K562 (cell line): ENCODE measurements around the gene TMOD3. TPM values are rescaled to one million over a fixed set of nuclear protein-coding genes. Genes with fewer than 3 reads are reported as not detected.

Experiments
- BDP1 ChIP-seq: IDR thresholded peaks from 3 replicates; pipeline ENCODE4 v1.6.1; 2011; ENCODE audit not compliant: insufficient read length, insufficient read depth
- DEAF1 ChIP-seq: fragments of 450-650 bp; formaldehyde crosslinking; IDR thresholded peaks from 2 replicates; pipeline ENCODE4 v1.4.0; 2020; ENCODE audit warnings: mild to moderate bottlenecking, moderate library complexity
- EZH2 ChIP-seq: IDR thresholded peaks from 2 replicates; pipeline ENCODE4 v1.6.1; 2012; ENCODE audit warnings: low read depth, mild to moderate bottlenecking, inconsistent platforms, low read length, borderline replicate concordance
- HMG20B ChIP-seq: fragments of 250-450 bp; sonication (Bioruptor Pico); IDR thresholded peaks from 2 replicates; pipeline ENCODE4 v1.5.0; 2021; ENCODE audit warnings: mild to moderate bottlenecking
- JUNB ChIP-seq: fragments of 450-650 bp; formaldehyde crosslinking; conservative IDR thresholded peaks from 2 replicates; pipeline ENCODE4 v1.4.0; 2020; ENCODE audit warnings: mild to moderate bottlenecking
- LARP7 ChIP-seq: fragments of 450-650 bp; IDR thresholded peaks from 2 replicates; pipeline ENCODE4 v1.6.1; 2016
- POU5F1 ChIP-seq: fragments of 150-350 bp; IDR thresholded peaks from 2 replicates; pipeline ENCODE4 v1.6.1; 2014; ENCODE audit warnings: borderline replicate concordance, low read length, low read depth, mild to moderate bottlenecking; ENCODE audit not compliant: partially characterized antibody
- SMARCB1 ChIP-seq: IDR thresholded peaks from 2 replicates; pipeline ENCODE4 v1.6.1; 2011; ENCODE audit warnings: improper control_type of control experiment, low read depth; ENCODE audit not compliant: insufficient read length
- SMC3 ChIP-seq: conservative IDR thresholded peaks from 2 replicates; pipeline ENCODE4 v1.6.1; 2011; ENCODE audit warnings: low read depth, low read length, improper control_type of control experiment; ENCODE audit not compliant: insufficient read depth
- STAG1 ChIP-seq: sonication (generic); formaldehyde crosslinking; IDR thresholded peaks from 2 replicates; pipeline ENCODE4 v1.5.0; 2020; ENCODE audit warnings: missing genetic modification reagents, borderline replicate concordance
- TAF15 ChIP-seq: fragments of 200-400 bp; formaldehyde crosslinking; IDR thresholded peaks from 2 replicates; pipeline ENCODE4 v1.6.1; 2017; ENCODE audit warnings: mild to moderate bottlenecking, low read depth, low read length, moderate library complexity
- TSHZ1 ChIP-seq: fragments of 250-450 bp; sonication (Bioruptor Pico); IDR thresholded peaks from 2 replicates; pipeline ENCODE4 v1.4.0; 2020; ENCODE audit warnings: mild to moderate bottlenecking, moderate library complexity
- ZNF3 ChIP-seq: fragments of 250-450 bp; sonication (Bioruptor Pico); IDR thresholded peaks from 2 replicates; pipeline ENCODE4 v1.5.0; 2021; ENCODE audit warnings: mild to moderate bottlenecking, moderate library complexity
- polyA plus RNA-seq, 8 experiments: library from polyadenylated mRNA; depleted of rRNA in 4 of 8; stranded (reverse) in 5 of 8; unstranded in 3 of 8; fragments of >200 nt; fragmentation: Nextera tagmentation in 2 of 8; fragmentation: Illumina TruSeq in 1 of 8; extraction: Ambion mirVana in 2 of 8; extraction: Trizol in 1 of 8; gene quantifications; 2 replicates each; pipeline versions ENCODE4 v1.2.1 to v1.2.3, GENCODE V29; 2011 to 2014; ENCODE audit warnings: inconsistent platforms in 1 of 8, missing spikeins in 1 of 8
- total RNA-seq, 7 experiments: library from RNA; depleted of rRNA in 6 of 7; stranded (reverse); fragments of >200 nt in 6 of 7; fragmentation: Illumina TruSeq in 2 of 7; extraction: Trizol in 2 of 7; gene quantifications; 2 replicates each; pipeline versions ENCODE4 v1.2.1 to v1.2.3, GENCODE V29; 2011 to 2021; ENCODE audit warnings: low replicate concordance in 1 of 7
- TF ChIP-seq, protein P1 (sequence below), 3 experiments: fragments of 200-800 bp in 1 of 3; fragments of 250-450 bp in 1 of 3; fragments of 450-650 bp in 1 of 3; sonication (Bioruptor Pico) in 1 of 3; sonication (Bioruptor generic) in 1 of 3; formaldehyde crosslinking in 1 of 3; IDR thresholded peaks; 2 replicates each; pipeline versions ENCODE4 v1.6.1 to v1.8.0; 2016 to 2022; ENCODE audit warnings: mild to moderate bottlenecking in 2 of 3, missing genetic modification characterization in 2 of 3, missing compliant biosample characterization in 1 of 3, moderate library complexity in 1 of 3
- TF ChIP-seq, protein P2 (sequence below): sonication (generic); formaldehyde crosslinking; IDR thresholded peaks from 2 replicates; pipeline ENCODE4 v1.8.1; 2023; ENCODE audit warnings: mild to moderate bottlenecking, missing genetic modification reagents
- TF ChIP-seq, protein P3 (sequence below): sonication (generic); formaldehyde crosslinking; IDR thresholded peaks from 2 replicates; pipeline ENCODE4 v1.8.0; 2022; ENCODE audit warnings: missing genetic modification reagents, mild to moderate bottlenecking, moderate library complexity, borderline replicate concordance

The TMOD3 gene
- total and polyA plus RNA-seq, 9 of the 15 experiments (the other 6 are each of a cell fraction or from before 2014, with no cell fraction given), result 6.8 to 45.0 (median 30.9) TPM

GRCh38 chr15:51888593-51889195 lies 59.2 kb downstream of the TMOD3 start (continued):
- TF ChIP-seq, protein P1, sequence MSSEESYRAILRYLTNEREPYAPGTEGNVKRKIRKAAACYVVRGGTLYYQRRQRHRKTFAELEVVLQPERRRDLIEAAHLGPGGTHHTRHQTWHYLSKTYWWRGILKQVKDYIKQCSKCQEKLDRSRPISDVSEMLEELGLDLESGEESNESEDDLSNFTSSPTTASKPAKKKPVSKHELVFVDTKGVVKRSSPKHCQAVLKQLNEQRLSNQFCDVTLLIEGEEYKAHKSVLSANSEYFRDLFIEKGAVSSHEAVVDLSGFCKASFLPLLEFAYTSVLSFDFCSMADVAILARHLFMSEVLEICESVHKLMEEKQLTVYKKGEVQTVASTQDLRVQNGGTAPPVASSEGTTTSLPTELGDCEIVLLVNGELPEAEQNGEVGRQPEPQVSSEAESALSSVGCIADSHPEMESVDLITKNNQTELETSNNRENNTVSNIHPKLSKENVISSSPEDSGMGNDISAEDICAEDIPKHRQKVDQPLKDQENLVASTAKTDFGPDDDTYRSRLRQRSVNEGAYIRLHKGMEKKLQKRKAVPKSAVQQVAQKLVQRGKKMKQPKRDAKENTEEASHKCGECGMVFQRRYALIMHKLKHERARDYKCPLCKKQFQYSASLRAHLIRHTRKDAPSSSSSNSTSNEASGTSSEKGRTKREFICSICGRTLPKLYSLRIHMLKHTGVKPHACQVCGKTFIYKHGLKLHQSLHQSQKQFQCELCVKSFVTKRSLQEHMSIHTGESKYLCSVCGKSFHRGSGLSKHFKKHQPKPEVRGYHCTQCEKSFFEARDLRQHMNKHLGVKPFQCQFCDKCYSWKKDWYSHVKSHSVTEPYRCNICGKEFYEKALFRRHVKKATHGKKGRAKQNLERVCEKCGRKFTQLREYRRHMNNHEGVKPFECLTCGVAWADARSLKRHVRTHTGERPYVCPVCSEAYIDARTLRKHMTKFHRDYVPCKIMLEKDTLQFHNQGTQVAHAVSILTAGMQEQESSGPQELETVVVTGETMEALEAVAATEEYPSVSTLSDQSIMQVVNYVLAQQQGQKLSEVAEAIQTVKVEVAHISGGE (CRISPR knock-in tag; IDR thresholded peaks at IDR 0.05), result no peak
- TF ChIP-seq TAF15 (no peak), LARP7 (no peak), POU5F1 (no peak), EZH2 (no peak), STAG1 (CRISPR knock-in tag) (no peak), TSHZ1 (CRISPR knock-in tag) (no peak), ZNF3 (no peak), SMARCB1 (no peak), DEAF1 (CRISPR knock-in tag) (0 out of 2 replicates have a peak, but pooled peaks have one; percentile 7), BDP1 (no peak), JUNB (no peak), SMC3 (0 out of 2 replicates have a peak, but pooled peaks have one; percentile 17), HMG20B (CRISPR knock-in tag) (no peak)
- TF ChIP-seq, protein P2, sequence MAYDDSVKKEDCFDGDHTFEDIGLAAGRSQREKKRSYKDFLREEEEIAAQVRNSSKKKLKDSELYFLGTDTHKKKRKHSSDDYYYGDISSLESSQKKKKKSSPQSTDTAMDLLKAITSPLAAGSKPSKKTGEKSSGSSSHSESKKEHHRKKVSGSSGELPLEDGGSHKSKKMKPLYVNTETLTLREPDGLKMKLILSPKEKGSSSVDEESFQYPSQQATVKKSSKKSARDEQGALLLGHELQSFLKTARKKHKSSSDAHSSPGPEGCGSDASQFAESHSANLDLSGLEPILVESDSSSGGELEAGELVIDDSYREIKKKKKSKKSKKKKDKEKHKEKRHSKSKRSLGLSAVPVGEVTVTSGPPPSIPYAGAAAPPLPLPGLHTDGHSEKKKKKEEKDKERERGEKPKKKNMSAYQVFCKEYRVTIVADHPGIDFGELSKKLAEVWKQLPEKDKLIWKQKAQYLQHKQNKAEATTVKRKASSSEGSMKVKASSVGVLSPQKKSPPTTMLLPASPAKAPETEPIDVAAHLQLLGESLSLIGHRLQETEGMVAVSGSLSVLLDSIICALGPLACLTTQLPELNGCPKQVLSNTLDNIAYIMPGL (CRISPR knock-in tag), result no peak
- TF ChIP-seq, protein P3, sequence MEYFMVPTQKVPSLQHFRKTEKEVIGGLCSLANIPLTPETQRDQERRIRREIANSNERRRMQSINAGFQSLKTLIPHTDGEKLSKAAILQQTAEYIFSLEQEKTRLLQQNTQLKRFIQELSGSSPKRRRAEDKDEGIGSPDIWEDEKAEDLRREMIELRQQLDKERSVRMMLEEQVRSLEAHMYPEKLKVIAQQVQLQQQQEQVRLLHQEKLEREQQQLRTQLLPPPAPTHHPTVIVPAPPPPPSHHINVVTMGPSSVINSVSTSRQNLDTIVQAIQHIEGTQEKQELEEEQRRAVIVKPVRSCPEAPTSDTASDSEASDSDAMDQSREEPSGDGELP (CRISPR knock-in tag), result no peak
